ENCODE data around the gene SPSB2.
A peak's percentile ranks its signal among the peaks of the same experiment; 100 is the strongest.

SPSB2 gene

DNA sequence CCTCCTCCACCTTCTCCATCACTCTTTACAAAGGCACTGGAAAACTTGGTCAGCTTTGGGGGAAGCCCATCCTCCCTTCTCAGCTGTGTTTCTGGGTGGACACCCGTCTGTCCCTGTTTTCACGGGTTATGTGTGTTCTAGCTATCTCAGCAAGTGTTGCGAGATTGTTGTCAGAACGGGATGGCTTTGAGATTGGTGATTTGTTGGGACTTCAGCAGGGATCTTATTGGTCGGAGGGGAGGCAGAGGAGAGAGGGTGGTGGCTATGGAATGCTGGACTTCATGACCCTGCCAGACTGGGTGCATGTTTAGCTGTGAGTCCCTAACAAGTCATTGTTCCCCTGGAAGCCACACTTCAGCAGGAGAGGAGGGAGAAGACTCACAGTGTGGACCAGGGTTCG is 19.1 kb downstream of the SPSB2 start:
- H3K9me2 ChIP-seq (replicated peaks; ENCODE audit: low read depth, low read length): no peaks in the 10 kb centered on the region
- H3K4me2 ChIP-seq (ENCODE audit: low read depth, low read length, poor library complexity, severe bottlenecking): peak overlapping the region; percentile 84
- peaks cover 33% of the 10 kb centered on the region for H3K4me1 ChIP-seq (ENCODE audit: insufficient read depth, low read length, poor library complexity, severe bottlenecking)
- peak overlapping the region; percentile 69 for H3K9ac ChIP-seq (ENCODE audit: low read depth, low read length, poor library complexity, severe bottlenecking)
- H3K79me2 ChIP-seq (ENCODE audit: insufficient read depth, low read length): peaks cover 50% of the 10 kb centered on the region
- H2AFZ ChIP-seq (ENCODE audit: low read length): no peak overlapping the region
- H3K27me3 ChIP-seq (ENCODE audit: insufficient read depth, low read length, poor library complexity, severe bottlenecking): no peaks in the 10 kb centered on the region
- peak overlapping the region; percentile 82 for H3K4me3 ChIP-seq (ENCODE audit: low read length, poor library complexity, severe bottlenecking)
- TF ChIP-seq EZH2phosphoT487 (IDR thresholded peaks at IDR 0.05; ENCODE audit: borderline replicate concordance) (no peak), CTCF (conservative IDR thresholded peaks at IDR 0.05; ENCODE audit: low read length) (no peak)
- peaks cover 4% of the 10 kb centered on the region for H3F3A ChIP-seq (ENCODE audit: low read depth)
- H4K20me1 ChIP-seq (ENCODE audit: insufficient read depth, low read length, poor library complexity, severe bottlenecking): peaks cover 24% of the 10 kb centered on the region
- H3K9me3 ChIP-seq (ENCODE audit: insufficient read depth, low read depth, low read length): no peaks in the 10 kb centered on the region
- H3K36me3 ChIP-seq (ENCODE audit: insufficient read depth, low read length): peaks cover 40% of the 10 kb centered on the region

GRCh38 chr12:6853626-6854025 is 19.5 kb downstream of the SPSB2 start:
- peaks cover 38% of the 10 kb centered on the region for H3K36me3 ChIP-seq (ENCODE audit: insufficient read depth, low read length)
- H3K79me2 ChIP-seq (ENCODE audit: insufficient read depth, low read length): peaks cover 54% of the 10 kb centered on the region
- peaks cover 4% of the 10 kb centered on the region for H3F3A ChIP-seq (ENCODE audit: low read depth)
- H3K4me3 ChIP-seq (ENCODE audit: low read length, poor library complexity, severe bottlenecking): peak overlapping the region; percentile 82
- peaks cover 37% of the 10 kb centered on the region for H3K4me1 ChIP-seq (ENCODE audit: insufficient read depth, low read length, poor library complexity, severe bottlenecking)
- H3K4me2 ChIP-seq (ENCODE audit: low read depth, low read length, poor library complexity, severe bottlenecking): peak overlapping the region; percentile 84
- H3K27me3 ChIP-seq (ENCODE audit: insufficient read depth, low read length, poor library complexity, severe bottlenecking): no peaks in the 10 kb centered on the region
- no peak overlapping the region for H2AFZ ChIP-seq (ENCODE audit: low read length)
- H3K9me3 ChIP-seq (ENCODE audit: insufficient read depth, low read depth, low read length): no peaks in the 10 kb centered on the region
- no peaks in the 10 kb centered on the region for H3K9me2 ChIP-seq (replicated peaks; ENCODE audit: low read depth, low read length)
- peaks cover 24% of the 10 kb centered on the region for H4K20me1 ChIP-seq (ENCODE audit: insufficient read depth, low read length, poor library complexity, severe bottlenecking)
- H3K9ac ChIP-seq (ENCODE audit: low read depth, low read length, poor library complexity, severe bottlenecking): peak overlapping the region; percentile 69
- TF ChIP-seq EZH2phosphoT487 (IDR thresholded peaks at IDR 0.05; ENCODE audit: borderline replicate concordance): no peak
- TF ChIP-seq CTCF (conservative IDR thresholded peaks at IDR 0.05; ENCODE audit: low read length): no peak

DNA sequence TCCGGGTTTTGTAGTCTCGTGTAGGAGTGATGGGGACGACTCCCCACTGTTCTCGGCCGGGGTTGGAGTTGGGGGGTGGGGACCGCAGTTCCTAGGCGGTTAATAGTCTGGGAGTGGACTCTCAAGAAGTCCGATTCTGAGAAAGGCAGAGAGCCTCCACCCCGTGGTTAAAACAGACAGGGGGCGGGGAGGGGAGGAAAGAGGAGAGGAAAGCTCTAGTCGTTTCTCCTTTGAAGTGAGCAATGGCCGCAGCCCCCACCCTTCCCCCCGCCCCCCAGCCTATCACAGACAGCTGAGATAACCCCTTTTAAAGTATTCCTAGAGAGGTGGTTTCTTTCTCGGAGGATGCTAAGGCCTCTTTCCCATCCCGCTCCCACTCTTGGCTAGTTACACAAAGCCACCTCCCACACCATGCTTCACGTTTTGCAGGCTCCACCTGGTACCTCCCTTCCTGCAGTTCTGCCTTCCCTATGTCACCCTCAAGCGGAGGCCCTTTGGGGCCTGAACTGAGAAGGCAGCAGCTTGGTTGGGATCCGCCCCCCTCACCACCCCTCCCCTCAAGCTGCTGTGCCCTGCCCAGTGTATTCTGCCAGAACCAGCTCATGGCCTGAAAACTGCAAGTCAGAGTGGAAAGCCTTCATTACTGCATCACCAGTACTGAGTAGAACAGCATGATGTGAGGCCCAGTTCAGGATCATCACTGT is 20.3 kb downstream of the SPSB2 start:
- Histone ChIP-seq H3K4me3 (ENCODE audit: low read length, poor library complexity, severe bottlenecking) (peak overlapping the region; percentile 82), H2AFZ (ENCODE audit: low read length) (0 out of 2 replicates have a peak overlapping the region, but pooled peaks have one; percentile 41)
- no peak for TF ChIP-seq EZH2phosphoT487 (IDR thresholded peaks at IDR 0.05; ENCODE audit: borderline replicate concordance)
- no peak for TF ChIP-seq CTCF (conservative IDR thresholded peaks at IDR 0.05; ENCODE audit: low read length)

More for the DNA sequence above, 20.3 kb downstream of the SPSB2 start:
- H3K79me2 ChIP-seq (ENCODE audit: insufficient read depth, low read length): peaks cover 61% of the 10 kb centered on the region
- H3K9me3 ChIP-seq (ENCODE audit: insufficient read depth, low read depth, low read length): no peaks in the 10 kb centered on the region
- peak overlapping the region; percentile 84 for H3K4me2 ChIP-seq (ENCODE audit: low read depth, low read length, poor library complexity, severe bottlenecking)
- H3F3A ChIP-seq (ENCODE audit: low read depth): peaks cover 4% of the 10 kb centered on the region
- H3K9ac ChIP-seq (ENCODE audit: low read depth, low read length, poor library complexity, severe bottlenecking): peak overlapping the region; percentile 69
- H3K36me3 ChIP-seq (ENCODE audit: insufficient read depth, low read length): peaks cover 32% of the 10 kb centered on the region; the same call in 1 of the 2 replicates
- H4K20me1 ChIP-seq (ENCODE audit: insufficient read depth, low read length, poor library complexity, severe bottlenecking): peaks cover 24% of the 10 kb centered on the region
- H3K9me2 ChIP-seq (replicated peaks; ENCODE audit: low read depth, low read length): no peaks in the 10 kb centered on the region
- peaks cover 42% of the 10 kb centered on the region for H3K4me1 ChIP-seq (ENCODE audit: insufficient read depth, low read length, poor library complexity, severe bottlenecking)
- no peaks in the 10 kb centered on the region for H3K27me3 ChIP-seq (ENCODE audit: insufficient read depth, low read length, poor library complexity, severe bottlenecking)
